Gastroesophageal sphincter (tissue), 4 donors: ENCODE measurements around the gene MYZAP. TPM values are rescaled to one million over a fixed set of nuclear protein-coding genes. Genes with fewer than 3 reads are reported as not detected.
A peak's percentile ranks its signal among the peaks of the same experiment; 100 is the strongest.

Source experiments
- ATAC-seq: fragments of 150-250 bp; one replicate; pipeline ENCODE4 v1.9.1; 2016; ENCODE audit warnings: mild to moderate bottlenecking, moderate library complexity
- H3K27ac ChIP-seq, 4 donors: fragments of 200-600 bp; sonication (generic) in 3 of 4; 1 replicate in 3 of 4; 2 replicates in 1 of 4; pipeline ENCODE4 v1.5.1; 2016 to 2019
- H3K27me3 ChIP-seq: fragments of 200-600 bp; sonication (generic); one replicate; pipeline ENCODE4 v1.5.1; 2019
- H3K36me3 ChIP-seq, 2 donors: fragments of 200-600 bp; sonication (generic); one replicate each; pipeline ENCODE4 v1.5.1; 2019; ENCODE audit warnings: control low read depth in 1 of 2
- H3K4me1 ChIP-seq, 3 donors: fragments of 200-600 bp; sonication (generic); 1 replicate in 2 of 3; 2 replicates in 1 of 3; pipeline ENCODE4 v1.5.1; 2016 to 2019; ENCODE audit warnings: control low read depth in 2 of 3
- H3K4me3 ChIP-seq, 2 donors: fragments of 200-600 bp; sonication (generic); one replicate each; pipeline ENCODE4 v1.5.1; 2019; ENCODE audit warnings: mild to moderate bottlenecking in 1 of 2, moderate library complexity in 1 of 2
- H3K9me3 ChIP-seq, 3 donors: fragments of 200-600 bp; sonication (generic); one replicate each; pipeline ENCODE4 v1.5.1; 2017 to 2019; ENCODE audit warnings: control low read depth in 2 of 3
- CTCF ChIP-seq, 4 experiments: fragments of 200-600 bp in 2 of 4; fragments of 450-650 bp in 2 of 4; sonication (generic) in 1 of 4; IDR thresholded peaks; one replicate each; pipeline ENCODE4 v1.5.1; 2017 to 2019; ENCODE audit warnings: antibody characterized with exemption in 4 of 4, mild to moderate bottlenecking in 2 of 4, moderate library complexity in 2 of 4
- EP300 ChIP-seq: sonication (generic); formaldehyde crosslinking; IDR thresholded peaks from one replicate; pipeline ENCODE4 v1.6.1; 2017; ENCODE audit warnings: antibody characterized with exemption, mild to moderate bottlenecking
- POLR2A ChIP-seq, 2 donors: fragments of 450-650 bp; IDR thresholded peaks; one replicate each; pipeline ENCODE4 v1.6.1; 2017; ENCODE audit warnings: antibody characterized with exemption in 2 of 2, mild to moderate bottlenecking in 2 of 2, moderate library complexity in 1 of 2
- POLR2AphosphoS5 ChIP-seq: sonication (generic); formaldehyde crosslinking; IDR thresholded peaks from one replicate; pipeline ENCODE4 v1.6.1; 2017; ENCODE audit warnings: antibody characterized with exemption
- WGBS, 2 donors: methylation state at CpG; one replicate each; pipeline ENCODE4 v1.1.5; 2018; ENCODE audit warnings: low coverage in 1 of 2; 5-methylcytosine and 5-hydroxymethylcytosine counted together
- total RNA-seq, 4 donors: library from RNA; depleted of rRNA; stranded (reverse); fragments of >200 nt; gene quantifications; one replicate each; pipeline ENCODE4 v1.1.0, GENCODE V29; 2016

MYZAP gene
- total RNA-seq, result 100 to 1,000 TPM in 3 of 4 donors, 10 to 100 TPM in 1; 13.6 to 299 (median 190) TPM

- peak; percentile 82 for ATAC-seq
- TF ChIP-seq POLR2A (IDR thresholded peaks at IDR 0.05), result peak; percentile 60 to 65
- peak in 1 of 4 experiments; percentile 17 for TF ChIP-seq CTCF (IDR thresholded peaks at IDR 0.05)
- TF ChIP-seq POLR2AphosphoS5, result no peak
- peak within 1 kb of the TSS; percentile 56 to 75 for H3K4me3 ChIP-seq
- peaks cover 5 to 67% (median 10%) of the 10 kb centered on the region in 3 donors for H3K4me1 ChIP-seq
- peak within 1 kb of the TSS; percentile 66 to 94 (median 91) for H3K27ac ChIP-seq
- H3K27me3 ChIP-seq, result no peaks in the 10 kb centered on the region
- no peaks in the 10 kb centered on the region for H3K9me3 ChIP-seq
- WGBS, 2 donors, result 0% methylated on average over 4 of the region's 58 CpGs; no CpG with 5 or more reads in 1 of the 2 donors
- no peaks in the 10 kb centered on the region for H3K36me3 ChIP-seq
Observed at GRCh38 chr15:57591822-57592367, at the start of gene MYZAP. TSS of gene MYZAP (plus strand) at chr15:57591904. CDS start at chr15:57592035, 131 bp downstream.

- no peak for TF ChIP-seq EP300
- no peak for TF ChIP-seq POLR2A (IDR thresholded peaks at IDR 0.05)
- no peak for TF ChIP-seq CTCF (IDR thresholded peaks at IDR 0.05)
- no peak for TF ChIP-seq POLR2AphosphoS5
- Histone ChIP-seq H3K27me3 (no peaks in the 10 kb centered on the region), H3K9me3 (no peaks in the 10 kb centered on the region), H3K4me1 (peaks cover 0 to 11% (median 0%) of the 10 kb centered on the region in 3 donors), H3K36me3 (peaks cover 0 to 37% of the 10 kb centered on the region in 2 donors), H3K27ac (no peak overlapping the region), H3K4me3 (no peak overlapping the region)
- ATAC-seq, result no peak
- 56 to 61% methylated on average over 2 to 3 of the region's 4 CpGs for WGBS, 2 donors
Observed at GRCh38 chr15:57542505-57542817, 49.2 kb upstream of the MYZAP start.

- Histone ChIP-seq H3K36me3 (peaks cover 0 to 41% of the 10 kb centered on the region in 2 donors), H3K4me1 (peaks cover 0 to 11% (median 0%) of the 10 kb centered on the region in 3 donors), H3K27ac (no peak overlapping the region), H3K9me3 (no peaks in the 10 kb centered on the region), H3K4me3 (no peak overlapping the region), H3K27me3 (no peaks in the 10 kb centered on the region)
- ATAC-seq, result no peak
- no peak for TF ChIP-seq POLR2A (IDR thresholded peaks at IDR 0.05)
- no peak for TF ChIP-seq POLR2AphosphoS5
- TF ChIP-seq CTCF (IDR thresholded peaks at IDR 0.05), result no peak
- TF ChIP-seq EP300, result no peak
- 44 to 74% methylated on average over 6 of the region's 11 CpGs for WGBS, 2 donors
Observed at GRCh38 chr15:57544848-57545480, 46.7 kb upstream of the MYZAP start.

- Histone ChIP-seq H3K27me3 (no peaks in the 10 kb centered on the region), H3K9me3 (no peaks in the 10 kb centered on the region), H3K27ac (no peak overlapping the region), H3K36me3 (peaks cover 0 to 41% of the 10 kb centered on the region in 2 donors), H3K4me1 (peaks cover 4 to 20% (median 7%) of the 10 kb centered on the region in 3 donors), H3K4me3 (no peak overlapping the region)
- TF ChIP-seq EP300 (no peak), POLR2A (IDR thresholded peaks at IDR 0.05) (no peak), CTCF (IDR thresholded peaks at IDR 0.05) (no peak), POLR2AphosphoS5 (no peak)
- no peak for ATAC-seq
- 78 to 95% methylated on average over 3 to 4 of the region's 8 CpGs for WGBS, 2 donors
Observed at GRCh38 chr15:57545995-57546394, 45.7 kb upstream of the MYZAP start.

- WGBS, 2 donors, result 62 to 97% methylated on average over 2 to 6 of the region's 11 CpGs
- ATAC-seq, result no peak
Observed at GRCh38 chr15:57547243-57547755, 44.4 kb upstream of the MYZAP start.

More at GRCh38 chr15:57547243-57547755, 44.4 kb upstream of the MYZAP start:
- Histone ChIP-seq H3K9me3 (no peaks in the 10 kb centered on the region), H3K4me3 (no peak overlapping the region), H3K4me1 (peaks cover 5 to 25% (median 11%) of the 10 kb centered on the region in 3 donors), H3K27ac (no peak overlapping the region), H3K36me3 (peaks cover 0 to 41% of the 10 kb centered on the region in 2 donors), H3K27me3 (no peaks in the 10 kb centered on the region)
- no peak for TF ChIP-seq POLR2A (IDR thresholded peaks at IDR 0.05)
